Right lobe of liver (tissue), 6 donors: ENCODE measurements around the gene CASKIN1. TPM values are rescaled to one million over a fixed set of nuclear protein-coding genes. Genes with fewer than 3 reads are reported as not detected.

Experiments used
- ATAC-seq, 4 donors: fragments of 200-7000 bp; cut with Tn5 transposase; one replicate each; pipeline ENCODE4 v1.9.1; 2020; ENCODE audit warnings: mild to moderate bottlenecking in 4 of 4, moderate library complexity in 4 of 4
- DNase-seq, 3 donors: peaks; one replicate each; pipeline ENCODE4 v3.0.0-alpha.2; 2020
- H3K27ac ChIP-seq, 3 donors: fragments of 200-600 bp; one replicate each; pipeline ENCODE4 v1.8.0; 2022
- H3K27me3 ChIP-seq, 2 donors: fragments of 200-600 bp; one replicate each; pipeline ENCODE4 v1.8.0; 2022
- H3K36me3 ChIP-seq, 4 donors: fragments of 200-600 bp; sonication (generic) in 1 of 4; one replicate each; pipeline versions ENCODE4 v1.5.1 to v1.8.0; 2017 to 2022; ENCODE audit warnings: control low read depth in 1 of 4
- H3K4me1 ChIP-seq, 4 donors: fragments of 200-600 bp; sonication (generic) in 1 of 4; one replicate each; pipeline versions ENCODE4 v1.5.1 to v1.8.0; 2017 to 2022; ENCODE audit warnings: control low read depth in 1 of 4
- H3K4me3 ChIP-seq, 3 donors: fragments of 200-600 bp; one replicate each; pipeline ENCODE4 v1.8.0; 2022
- H3K9me3 ChIP-seq, 4 donors: fragments of 200-600 bp; sonication (generic) in 1 of 4; one replicate each; pipeline versions ENCODE4 v1.5.1 to v1.8.0; 2017 to 2022; ENCODE audit warnings: control low read depth in 1 of 4
- CTCF ChIP-seq, 4 donors: fragments of 200-600 bp in 3 of 4; fragments of 450-650 bp in 1 of 4; IDR thresholded peaks; one replicate each; pipeline versions ENCODE4 v1.5.1 to v1.8.0; 2016 to 2022; ENCODE audit warnings: antibody characterized with exemption in 4 of 4, mild to moderate bottlenecking in 2 of 4
- POLR2A ChIP-seq: fragments of 450-650 bp; IDR thresholded peaks from one replicate; pipeline ENCODE4 v1.6.1; 2017; ENCODE audit warnings: antibody characterized with exemption, mild to moderate bottlenecking
- WGBS: methylation state at CpG from one replicate; pipeline ENCODE4 v1.1.6; 2018; ENCODE audit warnings: low coverage, low lambda C conversion rate; ENCODE audit not compliant: insufficient coverage; ENCODE audit errors: missing lambda C conversion rate; 5-methylcytosine and 5-hydroxymethylcytosine counted together
- intact Hi-C, 2 donors: fragments of 100-400 bp; cut with DNase I; formaldehyde crosslinking; loops; one replicate each; pipeline versions ENCODE4 v1.11.2 to v1.14.1; 2022
- total RNA-seq, 6 experiments: library from RNA; depleted of rRNA in 2 of 6; stranded (reverse); fragments of >200 nt in 2 of 6; fragmentation: NEBNext Ultra II Directional in 3 of 6; extraction: Animal tissue kit (Norgen Biotek cat#: 25700) in 3 of 6; gene quantifications; one replicate each; pipeline versions ENCODE4 v1.1.0 to v1.2.4, GENCODE V29; 2016 to 2023
- donor health status: DM: no; HTN: yes; CAD: no.
- donor health status: DM: no; HTN: no; CAD: no.
- donor health status: DM: no; HTN: no; CAD: no.
- donor health status: DM: no; HTN: yes; CAD: no.
- donor health status: DM: no; HTN: yes; CAD: no.

Gene CASKIN1
- total RNA-seq, 6 experiments from 2014 or later: not detected

- TF ChIP-seq CTCF (IDR thresholded peaks at IDR 0.05) (no peak), POLR2A (no peak)
- ATAC-seq (no peak), DNase-seq (no peak)
- H3K4me1 ChIP-seq: peaks cover 0 to 27% (median 15%) of the 10 kb centered on the region in 4 donors
- peaks cover 0 to 19% (median 7%) of the 10 kb centered on the region in 4 donors for H3K36me3 ChIP-seq
- intact Hi-C loops: no loop called here
- H3K27ac ChIP-seq: no peak within 1 kb of the TSS
- no peaks in the 10 kb centered on the region for H3K9me3 ChIP-seq
- 57% methylated on average over 1 of the region's 24 CpGs for WGBS
- no peak within 1 kb of the TSS for H3K4me3 ChIP-seq
- H3K27me3 ChIP-seq: no peaks in the 10 kb centered on the region
Measured at GRCh38 chr16:2210386-2211365, 14.3 kb upstream of the CASKIN1 start, which contains the start of gene BRICD5. Gene BRICD5 (minus strand): TSS chr16:2210863. CDS start chr16:2210833, 30 bp downstream.

- H3K4me3 ChIP-seq: no peak overlapping the region
- TF ChIP-seq POLR2A (no peak), CTCF (IDR thresholded peaks at IDR 0.05) (no peak)
- ATAC-seq: no peak
- H3K36me3 ChIP-seq: peaks cover 0 to 19% (median 7%) of the 10 kb centered on the region in 4 donors
- H3K27ac ChIP-seq: no peak overlapping the region
- peaks cover 0 to 28% (median 15%) of the 10 kb centered on the region in 4 donors for H3K4me1 ChIP-seq
- no peaks in the 10 kb centered on the region for H3K27me3 ChIP-seq
- 90% methylated on average over 4 of the region's 17 CpGs for WGBS
- peak in 1 of 3 donors; percentile 53 for DNase-seq
- intact Hi-C loops: no loop called here
- no peaks in the 10 kb centered on the region for H3K9me3 ChIP-seq
Measured at GRCh38 chr16:2210009-2210332, 13.6 kb upstream of the CASKIN1 start.

DNA sequence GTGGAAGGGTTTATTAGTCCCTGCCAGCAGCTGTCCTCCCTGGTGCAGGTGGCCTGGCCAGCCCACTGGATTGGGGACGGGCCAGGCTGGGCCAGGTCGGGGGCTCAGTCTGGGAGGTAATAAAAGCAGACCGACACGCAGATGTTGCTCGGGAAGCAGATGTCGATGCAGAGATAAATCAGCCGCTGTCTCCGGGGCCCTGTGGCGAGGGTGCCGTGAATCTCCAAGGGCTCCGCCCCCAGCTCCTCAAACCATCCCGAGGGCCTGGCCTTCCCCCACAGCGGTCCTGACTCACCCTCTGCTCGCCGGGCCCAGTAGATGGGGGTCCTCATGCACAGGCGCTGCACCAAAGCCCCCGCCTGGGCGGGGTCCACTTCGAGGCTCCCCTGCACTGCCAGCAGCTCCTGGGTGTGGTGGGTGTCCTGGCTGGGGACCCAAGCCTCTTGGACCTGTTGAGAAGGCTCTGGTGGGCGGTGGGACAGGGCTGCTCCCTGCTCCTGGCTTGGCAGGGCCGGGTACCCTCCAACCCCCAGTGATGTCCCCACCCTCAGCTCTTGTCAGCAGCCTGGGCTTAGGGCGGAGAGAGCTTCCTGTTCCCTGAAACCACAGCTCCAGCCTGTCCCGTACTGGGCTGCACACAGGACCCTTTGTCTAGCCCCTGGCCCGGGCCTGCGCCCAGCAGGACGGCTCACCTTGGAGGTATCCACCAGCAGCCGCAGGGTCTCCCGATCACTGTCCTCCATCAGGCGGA, 13.0 kb upstream of the CASKIN1 start:
- intact Hi-C loops: no loop called here
- H3K27ac ChIP-seq: no peak overlapping the region

More for the DNA sequence above, 13.0 kb upstream of the CASKIN1 start:
- Histone ChIP-seq H3K36me3 (peaks cover 0 to 19% (median 7%) of the 10 kb centered on the region in 4 donors), H3K27me3 (no peaks in the 10 kb centered on the region), H3K4me1 (peaks cover 0 to 33% (median 17%) of the 10 kb centered on the region in 4 donors), H3K4me3 (no peak overlapping the region), H3K9me3 (no peaks in the 10 kb centered on the region)
- TF ChIP-seq CTCF (IDR thresholded peaks at IDR 0.05): no peak
- TF ChIP-seq POLR2A: no peak
- no peak for ATAC-seq
- 93% methylated on average over 3 of the region's 29 CpGs for WGBS
- DNase-seq: peak in 1 of 3 donors; percentile 50
